Measurements from ENCODE around the gene FAM83D. TPM values are rescaled to one million over a fixed set of nuclear protein-coding genes. Genes with fewer than 3 reads are reported as not detected.

FAM83D gene
- total and polyA plus RNA-seq, 2 of the 8 experiments (the other 6 are each of a cell fraction or from before 2014, with no cell fraction given): 60.9 to 62.6 TPM

DNA sequence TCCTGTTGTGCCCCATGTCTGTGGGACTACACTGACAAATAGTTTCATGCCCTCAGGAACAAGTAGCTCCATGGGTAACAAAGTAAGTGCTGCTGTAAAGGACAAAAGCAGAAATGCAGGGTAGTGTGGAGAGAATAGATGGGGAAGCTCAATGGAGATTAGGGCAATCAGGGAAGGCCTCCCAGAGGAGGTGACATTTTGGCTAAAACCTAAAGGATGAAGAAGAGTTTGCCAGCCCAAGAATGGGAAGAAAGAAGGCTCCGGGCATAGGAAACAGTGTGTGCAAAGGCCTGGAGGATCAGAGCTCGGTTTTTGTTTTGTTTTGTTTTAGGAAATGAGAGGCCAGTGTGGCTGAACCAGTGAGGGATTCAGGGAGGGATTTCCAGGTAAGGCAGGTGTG, 43.6 kb upstream of the FAM83D start:
- Histone ChIP-seq H4K20me1 (replicated peaks in 1 of 2; ENCODE audit: control insufficient read depth in 1 of 2, insufficient read depth in 2 of 2, low read length in 2 of 2) (peaks cover 0 to 2% of the 10 kb centered on the region in 2 experiments), H3K79me2 (ENCODE audit: control insufficient read depth in 1 of 2, insufficient read depth in 2 of 2, low read length in 2 of 2) (no peaks in the 10 kb centered on the region), H3K4me3 (ENCODE audit: extremely low read depth in 1 of 4, insufficient read depth in 2 of 4, low read depth in 3 of 4, low read length in 4 of 4) (no peak overlapping the region), H2AK5ac (ENCODE audit: low read depth, low read length) (0 out of 2 replicates have a peak overlapping the region, but pooled peaks have one; percentile 41), H3K4me1 (replicated peaks in 1 of 4; ENCODE audit: control insufficient read depth in 3 of 4, insufficient read depth in 4 of 4, low read length in 3 of 4) (peaks cover 0 to 7% (median 2%) of the 10 kb centered on the region in 4 experiments; a peak in 5 of 7 replicates), H4K91ac (replicated peaks; ENCODE audit: insufficient read length, low read length) (no peak overlapping the region), H3K27ac (ENCODE audit: low read depth, low read length) (no peak overlapping the region), H3K27me3 (replicated peaks in 1 of 4; ENCODE audit: control insufficient read depth in 3 of 4, extremely low read depth in 1 of 4, insufficient read depth in 3 of 4, low read length in 3 of 4) (no peaks in the 10 kb centered on the region), H3K36me3 (ENCODE audit: control insufficient read depth in 2 of 4, insufficient read depth in 4 of 4, low read length in 3 of 4) (no peaks in the 10 kb centered on the region), H2BK15ac (ENCODE audit: low read length) (no peak overlapping the region), H4K5ac (ENCODE audit: insufficient read length, low read depth, low read length) (no peak overlapping the region), H2BK120ac (replicated peaks; ENCODE audit: low read depth, low read length) (no peak overlapping the region), H3K56ac (replicated peaks; ENCODE audit: insufficient read length, low read depth, low read length) (no peak overlapping the region), H3K23ac (ENCODE audit: insufficient read length) (no peak overlapping the region), H3K18ac (ENCODE audit: extremely low read depth, low read length) (no peak overlapping the region), H3K23me2 (ENCODE audit: low read depth, low read length) (peaks cover 2% of the 10 kb centered on the region; the same call in 1 of the 2 replicates), H2BK5ac (ENCODE audit: low read depth, low read length) (peak overlapping the region; percentile 54; the same call in 1 of the 2 replicates), H3K14ac (ENCODE audit: insufficient read length) (no peak overlapping the region), H2AFZ (ENCODE audit: low read length) (no peak overlapping the region), H3K4me2 (ENCODE audit: insufficient read depth in 1 of 2, low read depth in 2 of 2, low read length in 2 of 2) (no peak overlapping the region), H4K8ac (ENCODE audit: extremely low read depth, insufficient read depth, low read length) (no peak overlapping the region), H2BK12ac (ENCODE audit: low read depth, low read length) (no peak overlapping the region; the same call in 1 of the 2 replicates), H3K9me3 (ENCODE audit: insufficient read depth in 2 of 2, low read depth in 1 of 2, low read length in 1 of 2) (no peaks in the 10 kb centered on the region), H2BK20ac (ENCODE audit: low read length) (no peak overlapping the region), H3K79me1 (ENCODE audit: low read depth, low read length) (no peaks in the 10 kb centered on the region; the same call in 1 of the 2 replicates), H3K4ac (replicated peaks; ENCODE audit: insufficient read length, low read depth, low read length) (no peak overlapping the region), H3K9ac (replicated peaks in 1 of 4; ENCODE audit: extremely low read depth in 1 of 4, low read depth in 3 of 4, low read length in 3 of 4) (no peak overlapping the region)
- CTCF ChIA-PET (ENCODE audit: partially characterized antibody): interaction anchor here (0.9 to 7.1 kb wide), 11 partner anchors 10 to 249 kb away, joined by 3 to 79 read pairs (median 4); partner anchors contain the start of genes FAM83D and PPP1R16B
- 70% methylated on average over 2 of the region's 2 CpGs; no CpG with 5 or more reads in 1 of the 2 experiments for WGBS, 2 experiments (ENCODE audit: extremely low coverage in 1 of 2, insufficient coverage in 1 of 2, insufficient read length in 1 of 2, insufficient replicate concordance in 2 of 2, low coverage in 1 of 2, low lambda C conversion rate in 2 of 2, missing lambda C conversion rate in 1 of 2)
- DNase-seq (ENCODE audit: low read depth in 1 of 2, low spot score in 2 of 2) (no peak), FAIRE-seq (no peak)
- POLR2A ChIA-PET (ENCODE audit: partially characterized antibody): no interaction called here
- TF ChIP-seq SAP30 (IDR thresholded peaks at IDR 0.05; ENCODE audit: insufficient read depth, insufficient replicate concordance, low read length) (no peak), BRCA1 (IDR thresholded peaks at IDR 0.05; ENCODE audit: low read depth, low read length) (no peak), SIN3A (conservative IDR thresholded peaks at IDR 0.05 in 1 of 2, IDR thresholded peaks at IDR 0.05 in 1 of 2; ENCODE audit: low read depth in 1 of 2, low read length in 2 of 2) (no peak), POLR2AphosphoS5 (IDR thresholded peaks at IDR 0.05; ENCODE audit: low read depth, low read length) (no peak), SIRT6 (IDR thresholded peaks at IDR 0.05; ENCODE audit: low read length) (no peak), HDAC2 (IDR thresholded peaks at IDR 0.05; ENCODE audit: borderline replicate concordance in 1 of 2, low read depth in 2 of 2, low read length in 2 of 2) (no peak), PHF8 (conservative IDR thresholded peaks at IDR 0.05; ENCODE audit: low read depth, low read length) (no peak), HDAC6 (IDR thresholded peaks at IDR 0.05; ENCODE audit: low read depth, low read length) (no peak)
